Panc1 (cell line): ENCODE data around the gene DEAF1.
A peak's percentile ranks its signal among the peaks of the same experiment; 100 is the strongest.

ENCODE experiments used
- CTCF ChIP-seq: fragments of 450-650 bp; IDR thresholded peaks from 2 replicates; pipeline ENCODE4 v1.5.1; 2017; ENCODE audit warnings: mild to moderate bottlenecking
- POLR2AphosphoS5 ChIP-seq: IDR thresholded peaks from 2 replicates; pipeline ENCODE4 v1.6.1; 2012; ENCODE audit warnings: mild to moderate bottlenecking, low read depth, low read length, moderate library complexity
- SIN3A ChIP-seq: IDR thresholded peaks from 2 replicates; pipeline ENCODE4 v1.6.1; 2012; ENCODE audit warnings: low read depth, mild to moderate bottlenecking, low read length, moderate library complexity, borderline replicate concordance; ENCODE audit not compliant: insufficient read depth
- TCF7L2 ChIP-seq: IDR thresholded peaks from 2 replicates; pipeline ENCODE4 v1.6.1; 2011; ENCODE audit warnings: mild to moderate bottlenecking, low read depth, low read length, inconsistent platforms
- TF ChIP-seq, protein P1 (sequence below), 2 experiments: IDR thresholded peaks; 2 replicates each; pipeline ENCODE4 v1.6.1; 2011 to 2012; ENCODE audit warnings: low read depth in 2 of 2, control low read depth in 1 of 2, low read length in 1 of 2, mild to moderate bottlenecking in 1 of 2, moderate library complexity in 1 of 2; ENCODE audit not compliant: insufficient read depth in 1 of 2

- TF ChIP-seq, protein P1, sequence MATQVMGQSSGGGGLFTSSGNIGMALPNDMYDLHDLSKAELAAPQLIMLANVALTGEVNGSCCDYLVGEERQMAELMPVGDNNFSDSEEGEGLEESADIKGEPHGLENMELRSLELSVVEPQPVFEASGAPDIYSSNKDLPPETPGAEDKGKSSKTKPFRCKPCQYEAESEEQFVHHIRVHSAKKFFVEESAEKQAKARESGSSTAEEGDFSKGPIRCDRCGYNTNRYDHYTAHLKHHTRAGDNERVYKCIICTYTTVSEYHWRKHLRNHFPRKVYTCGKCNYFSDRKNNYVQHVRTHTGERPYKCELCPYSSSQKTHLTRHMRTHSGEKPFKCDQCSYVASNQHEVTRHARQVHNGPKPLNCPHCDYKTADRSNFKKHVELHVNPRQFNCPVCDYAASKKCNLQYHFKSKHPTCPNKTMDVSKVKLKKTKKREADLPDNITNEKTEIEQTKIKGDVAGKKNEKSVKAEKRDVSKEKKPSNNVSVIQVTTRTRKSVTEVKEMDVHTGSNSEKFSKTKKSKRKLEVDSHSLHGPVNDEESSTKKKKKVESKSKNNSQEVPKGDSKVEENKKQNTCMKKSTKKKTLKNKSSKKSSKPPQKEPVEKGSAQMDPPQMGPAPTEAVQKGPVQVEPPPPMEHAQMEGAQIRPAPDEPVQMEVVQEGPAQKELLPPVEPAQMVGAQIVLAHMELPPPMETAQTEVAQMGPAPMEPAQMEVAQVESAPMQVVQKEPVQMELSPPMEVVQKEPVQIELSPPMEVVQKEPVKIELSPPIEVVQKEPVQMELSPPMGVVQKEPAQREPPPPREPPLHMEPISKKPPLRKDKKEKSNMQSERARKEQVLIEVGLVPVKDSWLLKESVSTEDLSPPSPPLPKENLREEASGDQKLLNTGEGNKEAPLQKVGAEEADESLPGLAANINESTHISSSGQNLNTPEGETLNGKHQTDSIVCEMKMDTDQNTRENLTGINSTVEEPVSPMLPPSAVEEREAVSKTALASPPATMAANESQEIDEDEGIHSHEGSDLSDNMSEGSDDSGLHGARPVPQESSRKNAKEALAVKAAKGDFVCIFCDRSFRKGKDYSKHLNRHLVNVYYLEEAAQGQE (IDR thresholded peaks at IDR 0.05; ENCODE audit: insufficient read depth in 1 of 2, low read depth in 2 of 2, low read length in 1 of 2): 0 out of 4 replicates have a peak, but pooled peaks of 1 of the 2 experiments have one; percentile 21
- TF ChIP-seq CTCF: no peak
- no peak for TF ChIP-seq SIN3A
- TF ChIP-seq POLR2AphosphoS5: no peak
- no peak for TF ChIP-seq TCF7L2
These were observed 88.8 kb downstream of the DEAF1 start for GRCh38 chr11:606245-606644.
